Endometrial microvascular endothelial cells (primary cell): Measurements from ENCODE around the gene ASTN2. TPM values are rescaled to one million over a fixed set of nuclear protein-coding genes. Genes with fewer than 3 reads are reported as not detected.
"Not testable (repeated sequence)": the region's sequence is repeated elsewhere in the genome, so short reads cannot be mapped to it uniquely, and the experiment has no call there.

ENCODE experiments used
- in situ Hi-C: cut with HindIII; loops from 2 replicates; pipeline ENCODE4 v1.10.0; 2017; ENCODE audit warnings: low sequenced_read_pairs, low pct_unique_long_range_greater_than_20kb; ENCODE audit errors: inconsistent ontology term
- total RNA-seq: library from RNA; depleted of rRNA; stranded (reverse); fragments of >200 nt; gene quantifications from one replicate; pipeline ENCODE4 v1.2.3, GENCODE V29; 2015; ENCODE audit errors: inconsistent ontology term

ASTN2 gene
- total RNA-seq, 1 donor from 2014 or later: 2.1 TPM

DNA sequence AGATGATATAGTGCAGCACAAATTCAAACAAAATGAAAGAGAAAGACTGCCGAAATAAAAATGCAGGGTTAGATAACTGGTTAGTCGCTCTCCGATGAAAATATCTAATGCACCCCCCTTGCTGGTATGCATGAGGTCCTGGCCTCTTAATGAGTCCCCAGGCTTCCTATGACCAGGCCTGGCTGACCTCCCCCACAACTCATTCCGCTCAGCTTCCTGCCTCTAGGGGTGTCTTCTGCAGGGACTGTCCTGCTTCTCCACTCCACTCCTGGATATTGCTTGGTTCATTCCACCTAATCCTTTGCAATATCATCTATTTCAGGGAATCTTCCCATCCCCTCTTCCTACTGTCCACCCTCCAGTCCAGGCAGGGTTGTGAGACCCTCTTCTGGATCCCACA, 341.8 kb downstream of the ASTN2 start:
- in situ Hi-C loops: no loop called here

GRCh38 chr9:117072216-117072615, 342.6 kb downstream of the ASTN2 start:
- in situ Hi-C loops: no loop called here

GRCh38 chr9:117071673-117072207, 343.1 kb downstream of the ASTN2 start:
- in situ Hi-C loops: not testable (repeated sequence)

DNA sequence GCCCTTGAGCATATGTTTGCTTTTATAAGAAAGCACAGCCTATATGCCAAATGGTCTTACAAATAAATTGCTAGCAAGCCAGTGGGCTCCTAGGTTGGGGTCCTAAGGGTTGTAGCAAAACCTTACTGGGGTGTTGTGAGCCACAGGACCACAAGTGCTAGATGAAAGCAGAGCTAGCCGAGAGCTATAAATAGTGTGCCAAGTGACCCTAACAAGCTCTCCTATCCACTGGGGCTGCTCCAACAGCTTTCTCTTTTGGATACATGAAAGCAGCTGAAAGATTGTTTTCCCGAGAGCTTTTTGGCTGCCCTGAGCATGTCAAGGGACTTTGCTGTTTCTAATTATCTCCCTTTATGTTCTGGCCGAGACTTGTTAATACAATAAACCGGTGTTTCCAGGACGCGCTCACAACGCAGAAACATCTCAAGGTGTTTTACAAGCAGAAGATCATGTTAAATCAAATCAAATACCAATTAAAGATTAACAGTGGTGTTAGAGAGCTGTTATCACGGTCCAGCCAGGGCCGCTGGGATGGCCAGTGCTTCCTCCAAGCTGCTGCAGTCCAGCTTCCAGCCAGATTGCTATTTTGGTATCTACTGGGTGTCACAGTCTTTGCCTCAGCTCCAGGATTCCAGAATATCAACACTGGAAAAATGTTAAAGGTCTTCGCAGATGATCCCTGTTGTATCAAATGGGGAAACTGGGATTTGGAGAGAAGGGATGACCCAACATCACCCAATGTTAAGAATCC, 351.0 kb downstream of the ASTN2 start:
- in situ Hi-C loops: no loop called here

DNA sequence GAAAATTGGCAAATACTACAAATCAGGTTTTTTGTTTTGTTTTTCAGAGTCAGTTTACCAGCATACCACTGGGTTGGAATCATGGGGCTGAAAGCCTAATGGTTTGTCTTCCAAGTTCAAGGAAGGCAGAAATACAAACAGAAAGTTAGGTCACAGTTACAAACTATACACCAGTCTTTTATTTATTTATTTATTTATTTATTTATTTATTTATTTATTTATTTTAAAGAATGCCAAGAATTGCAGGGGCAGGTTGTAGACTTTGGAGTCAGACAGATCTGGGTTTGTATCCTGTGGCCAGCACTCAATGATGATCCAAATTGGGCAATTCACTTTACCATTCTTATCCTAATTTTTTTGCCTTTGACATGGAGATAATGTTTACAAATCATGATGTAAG, 353.9 kb downstream of the ASTN2 start:
- in situ Hi-C loops: no loop called here

- in situ Hi-C loops: no loop called here
These were observed 364.9 kb downstream of the ASTN2 start for GRCh38 chr9:117050007-117050406.

- in situ Hi-C loops: no loop called here
These were observed 368.1 kb downstream of the ASTN2 start for GRCh38 chr9:117046666-117047327.

- in situ Hi-C loops: no loop called here
These were observed 370.6 kb downstream of the ASTN2 start for GRCh38 chr9:117044241-117044640.

DNA sequence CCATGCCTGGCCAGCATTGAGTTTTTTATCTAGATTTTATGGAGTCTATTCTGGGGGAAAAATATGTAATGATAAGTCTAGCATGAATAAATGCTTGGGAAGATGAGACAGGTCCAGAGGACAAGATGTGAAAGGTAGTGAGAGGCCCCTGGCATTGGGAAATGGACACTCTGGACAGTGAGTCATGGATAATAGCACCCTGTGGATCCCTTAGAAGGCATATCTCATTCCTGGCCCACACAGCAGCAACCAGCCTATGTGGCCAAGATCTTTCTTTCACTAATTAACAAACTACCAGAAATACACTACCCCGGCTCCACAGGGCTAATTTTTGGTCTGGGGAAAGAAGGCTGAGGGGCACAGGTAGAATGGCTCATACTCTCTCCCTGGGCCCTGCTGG, 371.7 kb downstream of the ASTN2 start:
- in situ Hi-C loops: no loop called here

- in situ Hi-C loops: no loop called here
These were observed 379.3 kb downstream of the ASTN2 start for GRCh38 chr9:117035546-117035945.

DNA sequence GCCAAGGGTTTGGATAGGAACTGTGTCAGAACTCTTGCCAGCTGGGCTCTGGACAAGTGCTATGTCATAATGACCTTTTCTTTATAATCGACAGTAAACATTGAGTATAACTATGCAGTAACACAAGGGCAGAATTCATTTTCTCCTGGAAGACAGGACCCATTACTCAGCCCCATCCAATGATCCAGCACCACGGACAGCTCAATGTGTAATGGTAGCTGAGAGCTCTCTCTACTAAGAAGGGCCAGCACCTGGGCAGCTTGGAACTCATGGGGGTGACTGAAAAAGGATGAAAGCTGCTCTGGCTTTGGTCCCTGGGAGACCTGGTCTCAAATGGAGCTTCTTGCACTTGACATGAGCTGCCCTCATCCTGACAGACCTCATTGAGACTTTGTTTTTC, 380.0 kb downstream of the ASTN2 start:
- in situ Hi-C loops: no loop called here

DNA sequence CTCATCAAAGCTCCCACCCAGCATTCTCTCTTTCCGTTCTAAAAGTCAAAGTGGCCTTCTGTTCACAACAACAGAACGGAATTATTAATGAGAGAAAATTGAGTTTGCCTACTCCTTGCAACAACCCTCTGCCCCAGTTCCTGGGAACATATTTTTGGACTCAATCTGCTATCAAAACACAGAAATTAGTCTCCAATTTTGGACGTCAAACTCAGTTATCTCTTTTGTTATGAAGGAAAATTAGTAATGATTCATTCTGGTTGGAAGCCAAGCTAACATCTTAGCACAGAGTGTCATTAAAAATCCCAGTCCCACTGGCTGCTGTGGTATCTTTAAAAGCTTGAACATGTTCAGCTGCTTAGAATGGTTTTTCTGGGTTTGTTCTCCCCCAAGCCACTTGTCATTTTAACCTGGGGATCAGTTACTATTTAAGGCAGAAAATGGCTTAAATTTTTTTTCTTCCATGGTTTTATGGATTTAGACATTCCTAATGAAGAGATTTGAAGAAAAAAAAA, 384.5 kb downstream of the ASTN2 start:
- in situ Hi-C loops: no loop called here

GRCh38 chr9:117029341-117029740, 385.5 kb downstream of the ASTN2 start:
- in situ Hi-C loops: no loop called here

- in situ Hi-C loops: no loop called here
These were observed 386.6 kb downstream of the ASTN2 start for GRCh38 chr9:117028103-117028858.

GRCh38 chr9:117021906-117022305, 393.0 kb downstream of the ASTN2 start:
- in situ Hi-C loops: no loop called here

GRCh38 chr9:117018966-117019617, 395.8 kb downstream of the ASTN2 start:
- in situ Hi-C loops: no loop called here

GRCh38 chr9:117017414-117017985, 397.4 kb downstream of the ASTN2 start:
- in situ Hi-C loops: no loop called here

- in situ Hi-C loops: no loop called here
These were observed 400.8 kb downstream of the ASTN2 start for GRCh38 chr9:117014061-117014460.
